Upper lobe of right lung (tissue), 1 donor: Measurements from ENCODE around the gene TNNI3. TPM values are rescaled to one million over a fixed set of nuclear protein-coding genes. Genes with fewer than 3 reads are reported as not detected.
"Not testable (repeated sequence)": the region's sequence is repeated elsewhere in the genome, so short reads cannot be mapped to it uniquely, and the experiment has no call there.

Source experiments
- ATAC-seq: fragments of 200-7000 bp; cut with Tn5 transposase; one replicate; pipeline ENCODE4 v1.9.1; 2020; ENCODE audit warnings: mild to moderate bottlenecking, moderate library complexity
- DNase-seq: peaks from one replicate; pipeline ENCODE4 v3.0.0-alpha.2; 2020
- H3K27ac ChIP-seq: fragments of 200-600 bp; one replicate; pipeline ENCODE4 v1.8.0; 2022
- H3K27me3 ChIP-seq: fragments of 200-600 bp; one replicate; pipeline ENCODE4 v1.8.0; 2022; ENCODE audit warnings: mild to moderate bottlenecking
- H3K36me3 ChIP-seq: fragments of 200-600 bp; one replicate; pipeline ENCODE4 v1.8.0; 2022
- H3K4me1 ChIP-seq: fragments of 200-600 bp; one replicate; pipeline ENCODE4 v1.8.0; 2022
- H3K4me3 ChIP-seq: fragments of 200-600 bp; one replicate; pipeline ENCODE4 v1.8.0; 2022; ENCODE audit warnings: mild to moderate bottlenecking
- H3K9me3 ChIP-seq: fragments of 200-600 bp; one replicate; pipeline ENCODE4 v1.8.0; 2022
- CTCF ChIP-seq: fragments of 200-600 bp; IDR thresholded peaks from one replicate; pipeline ENCODE4 v1.8.0; 2022; ENCODE audit warnings: antibody characterized with exemption
- intact Hi-C: fragments of 100-400 bp; cut with DNase I; formaldehyde crosslinking; loops from one replicate; pipeline ENCODE4 v1.11.0; 2022
- total RNA-seq: library from RNA; stranded (reverse); fragmentation: NEBNext Ultra II Directional; extraction: Animal tissue kit (Norgen Biotek cat#: 25700); gene quantifications from one replicate; pipeline ENCODE4 v1.2.1, GENCODE V29; 2021
- donor health status: DM: no; HTN: yes; CAD: no; lungs with severe emphysema.

The TNNI3 gene
- total RNA-seq, 1 donor from 2014 or later = not detected

- Histone ChIP-seq H3K36me3 (no peaks in the 10 kb centered on the region), H3K4me1 (peaks cover 6% of the 10 kb centered on the region), H3K27ac (no peak overlapping the region), H3K9me3 (no peaks in the 10 kb centered on the region), H3K4me3 (no peak overlapping the region), H3K27me3 (peaks cover 95% of the 10 kb centered on the region)
- ATAC-seq = no peak
- intact Hi-C loops = no loop called here
- no peak for DNase-seq
- TF ChIP-seq CTCF = no peak
Measured at GRCh38 chr19:55174425-55175116, 17.0 kb upstream of the TNNI3 start.

- no peak for TF ChIP-seq CTCF
- Histone ChIP-seq H3K36me3 (no peaks in the 10 kb centered on the region), H3K9me3 (no peaks in the 10 kb centered on the region), H3K27ac (no peak overlapping the region), H3K27me3 (peaks cover 95% of the 10 kb centered on the region), H3K4me1 (no peaks in the 10 kb centered on the region), H3K4me3 (peak overlapping the region; percentile 37)
- DNase-seq (peak; percentile 74), ATAC-seq (peak; percentile 74)
- intact Hi-C loops = no loop called here
Measured at GRCh38 chr19:55173714-55174409, 16.3 kb upstream of the TNNI3 start.

- peak overlapping the region; percentile 37 for H3K4me3 ChIP-seq
Measured at GRCh38 chr19:55173186-55173713, 15.7 kb upstream of the TNNI3 start.

GRCh38 chr19:55172741-55173140 is 15.2 kb upstream of the TNNI3 start:
- Histone ChIP-seq H3K4me3 (no peak overlapping the region), H3K27me3 (peaks cover 93% of the 10 kb centered on the region), H3K4me1 (no peaks in the 10 kb centered on the region), H3K27ac (no peak overlapping the region), H3K36me3 (no peaks in the 10 kb centered on the region), H3K9me3 (no peaks in the 10 kb centered on the region)
- ATAC-seq = no peak
- DNase-seq = no peak
- no peak for TF ChIP-seq CTCF
- intact Hi-C loops = no loop called here

More at GRCh38 chr19:55173186-55173713, 15.7 kb upstream of the TNNI3 start:
- H3K27ac ChIP-seq = no peak overlapping the region
- no peak for ATAC-seq
- H3K27me3 ChIP-seq = peaks cover 95% of the 10 kb centered on the region
- no peak for TF ChIP-seq CTCF
- H3K4me1 ChIP-seq = no peaks in the 10 kb centered on the region
- no peaks in the 10 kb centered on the region for H3K9me3 ChIP-seq
- DNase-seq = no peak
- intact Hi-C loops = no loop called here
- H3K36me3 ChIP-seq = no peaks in the 10 kb centered on the region

- DNase-seq, ATAC-seq, intact Hi-C loops, H3K4me1 ChIP-seq, H3K36me3 ChIP-seq, H3K9me3 ChIP-seq, H3K4me3 ChIP-seq, H3K27ac ChIP-seq: not testable (repeated sequence)
- peaks cover 92% of the 10 kb centered on the region for H3K27me3 ChIP-seq
Measured at GRCh38 chr19:55172318-55172717, 14.8 kb upstream of the TNNI3 start.

GRCh38 chr19:55171440-55171839 is 13.9 kb upstream of the TNNI3 start:
- H3K9me3 ChIP-seq = no peaks in the 10 kb centered on the region
- H3K4me3 ChIP-seq = no peak overlapping the region
- TF ChIP-seq CTCF = no peak
- no peaks in the 10 kb centered on the region for H3K36me3 ChIP-seq
- DNase-seq (no peak), ATAC-seq (no peak)
- H3K27ac ChIP-seq = no peak overlapping the region
- H3K4me1 ChIP-seq = no peaks in the 10 kb centered on the region
- intact Hi-C loops = no loop called here
- peaks cover 91% of the 10 kb centered on the region for H3K27me3 ChIP-seq
